ENCODE results near the gene TANGO6.

The TANGO6 gene

GRCh38 chr16:68973611-68974120 is 130.3 kb downstream of the TANGO6 start:
- no peak for DNase-seq

GRCh38 chr16:68978303-68978954 is 135.1 kb downstream of the TANGO6 start:
- no peak for DNase-seq

GRCh38 chr16:68980695-68981315 is 137.5 kb downstream of the TANGO6 start:
- no peak for DNase-seq

- no peak for DNase-seq
These were observed 138.6 kb downstream of the TANGO6 start for GRCh38 chr16:68981971-68982370.

- DNase-seq: no peak
These were observed 141.1 kb downstream of the TANGO6 start for GRCh38 chr16:68984467-68984866.

- no peak for DNase-seq
These were observed 141.9 kb downstream of the TANGO6 start for GRCh38 chr16:68985268-68985667.

- DNase-seq: no peak
These were observed 142.5 kb downstream of the TANGO6 start for GRCh38 chr16:68985855-68986254.

- DNase-seq: no peak
These were observed 144.6 kb downstream of the TANGO6 start for GRCh38 chr16:68987734-68988457.

GRCh38 chr16:68990172-68990845 is 147.0 kb downstream of the TANGO6 start:
- DNase-seq: peak in 1 of 2 experiments; percentile 5

- DNase-seq: no peak
These were observed 147.7 kb downstream of the TANGO6 start for GRCh38 chr16:68991075-68991474.

- no peak for DNase-seq
These were observed 149.2 kb downstream of the TANGO6 start for GRCh38 chr16:68992521-68992920.

GRCh38 chr16:68993456-68993855 is 150.1 kb downstream of the TANGO6 start:
- no peak for DNase-seq

- no peak for DNase-seq
These were observed 150.6 kb downstream of the TANGO6 start for GRCh38 chr16:68993885-68994284.

GRCh38 chr16:68994324-68994723 is 151.0 kb downstream of the TANGO6 start:
- no peak for DNase-seq

- DNase-seq: peak; percentile 15 to 52
These were observed 151.7 kb downstream of the TANGO6 start for GRCh38 chr16:68995011-68995504.

- DNase-seq: no peak
These were observed 154.2 kb downstream of the TANGO6 start for GRCh38 chr16:68997564-68997963.

GRCh38 chr16:68999114-68999513 is 155.8 kb downstream of the TANGO6 start:
- DNase-seq: no peak

- no peak for DNase-seq
These were observed 160.2 kb downstream of the TANGO6 start for GRCh38 chr16:69003500-69003899.

- DNase-seq: no peak
These were observed 162.5 kb downstream of the TANGO6 start for GRCh38 chr16:69005641-69006355.

- no peak for DNase-seq
These were observed 169.6 kb downstream of the TANGO6 start for GRCh38 chr16:69012906-69013305.

- no peak for DNase-seq
These were observed 170.7 kb downstream of the TANGO6 start for GRCh38 chr16:69013991-69014390.

GRCh38 chr16:69014811-69015210 is 171.5 kb downstream of the TANGO6 start:
- no peak for DNase-seq
